ENCODE measurements around the gene GLIS1. TPM values are rescaled to one million over a fixed set of nuclear protein-coding genes. Genes with fewer than 3 reads are reported as not detected.

GLIS1 gene
- polyA plus RNA-seq, 1 experiment, result 1.9 TPM

- Histone ChIP-seq H3K4me3 (ENCODE audit: low read depth, low read length) (peak overlapping the region; percentile 76), H3K36me3 (ENCODE audit: control insufficient read depth, insufficient read depth, low read length) (no peaks in the 10 kb centered on the region), H3K27me3 (ENCODE audit: control insufficient read depth, insufficient read depth, low read length) (no peaks in the 10 kb centered on the region)
- TF ChIP-seq CTCF (IDR thresholded peaks at IDR 0.05; ENCODE audit: insufficient read depth, low read depth, low read length), result no peak
- DNase-seq (ENCODE audit: low read depth), result no peak
- ChIA-PET POLR2A (no interaction called here), CTCF (interaction anchor here (1.1 kb wide), 1 partner anchor 16 kb away, joined by 4 read pairs; no protein-coding TSS in a partner anchor)
These were observed 507 bp downstream of the GLIS1 start for GRCh38 chr1:53738205-53739108.

- Histone ChIP-seq H3K36me3 (ENCODE audit: control insufficient read depth, insufficient read depth, low read length) (no peaks in the 10 kb centered on the region), H3K4me3 (ENCODE audit: low read depth, low read length) (peak overlapping the region; percentile 76), H3K27me3 (ENCODE audit: control insufficient read depth, insufficient read depth, low read length) (no peaks in the 10 kb centered on the region)
- ChIA-PET CTCF (interaction anchor here (1.0 to 1.1 kb wide), 2 partner anchors 16 kb away, joined by 3 to 4 read pairs; no protein-coding TSS in a partner anchor), POLR2A (interaction anchor here (0.5 kb wide), 1 partner anchor 1473 kb away, joined by 3 read pairs; no protein-coding TSS in a partner anchor)
- DNase-seq (ENCODE audit: low read depth), result no peak
- no peak for TF ChIP-seq CTCF (IDR thresholded peaks at IDR 0.05; ENCODE audit: insufficient read depth, low read depth, low read length)
These were observed 1.2 kb downstream of the GLIS1 start for GRCh38 chr1:53737648-53738204.

GRCh38 chr1:53736290-53736689 lies 2.7 kb downstream of the GLIS1 start:
- no peak overlapping the region for H3K4me3 ChIP-seq (ENCODE audit: low read depth, low read length)
- ChIA-PET CTCF (interaction anchor here (0.9 to 1.1 kb wide), 3 partner anchors 18 to 251 kb away, joined by 3 to 4 read pairs (median 3); no protein-coding TSS in a partner anchor), POLR2A (no interaction called here)
- no peaks in the 10 kb centered on the region for H3K27me3 ChIP-seq (ENCODE audit: control insufficient read depth, insufficient read depth, low read length)
- no peaks in the 10 kb centered on the region for H3K36me3 ChIP-seq (ENCODE audit: control insufficient read depth, insufficient read depth, low read length)
- TF ChIP-seq CTCF (IDR thresholded peaks at IDR 0.05; ENCODE audit: insufficient read depth, low read depth, low read length), result no peak
- DNase-seq (ENCODE audit: low read depth), result no peak

GRCh38 chr1:53735681-53736080 lies 3.3 kb downstream of the GLIS1 start:
- TF ChIP-seq CTCF (IDR thresholded peaks at IDR 0.05; ENCODE audit: insufficient read depth, low read depth, low read length), result no peak
- H3K4me3 ChIP-seq (ENCODE audit: low read depth, low read length), result no peak overlapping the region
- POLR2A ChIA-PET, result no interaction called here
- CTCF ChIA-PET, result interaction anchor here (0.9 to 1.0 kb wide), 2 partner anchors 18 to 251 kb away, joined by 3 to 4 read pairs; no protein-coding TSS in a partner anchor
- no peaks in the 10 kb centered on the region for H3K36me3 ChIP-seq (ENCODE audit: control insufficient read depth, insufficient read depth, low read length)
- H3K27me3 ChIP-seq (ENCODE audit: control insufficient read depth, insufficient read depth, low read length), result no peaks in the 10 kb centered on the region
- no peak for DNase-seq (ENCODE audit: low read depth)

- Histone ChIP-seq H3K27me3 (ENCODE audit: control insufficient read depth, insufficient read depth, low read length) (no peaks in the 10 kb centered on the region), H3K36me3 (ENCODE audit: control insufficient read depth, insufficient read depth, low read length) (no peaks in the 10 kb centered on the region), H3K4me3 (ENCODE audit: low read depth, low read length) (no peak overlapping the region)
- CTCF ChIA-PET, result interaction anchor here (0.5 to 1.5 kb wide), 5 partner anchors 11 to 251 kb away, joined by 3 to 4 read pairs (median 3); no protein-coding TSS in a partner anchor
- no peak for DNase-seq (ENCODE audit: low read depth)
- no peak for TF ChIP-seq CTCF (IDR thresholded peaks at IDR 0.05; ENCODE audit: insufficient read depth, low read depth, low read length)
- POLR2A ChIA-PET, result no interaction called here
These were observed 3.7 kb downstream of the GLIS1 start for GRCh38 chr1:53735261-53735660.

All from BJ (cell line).